Neural cell (in vitro differentiated cells): Measurements from ENCODE around the gene XPR1. TPM values are rescaled to one million over a fixed set of nuclear protein-coding genes. Genes with fewer than 3 reads are reported as not detected.

ENCODE experiments used
- H2AFZ ChIP-seq: fragments of 200-600, 300-800 bp; sonication (generic), shearing (Covaris generic); 2 replicates; pipeline ENCODE4 v1.6.0; 2014; ENCODE audit warnings: low read depth, mild to moderate bottlenecking, antibody characterized with exemption, low read length, moderate library complexity
- H3F3A ChIP-seq: fragments of 200-600 bp; shearing (Covaris generic); 2 replicates; pipeline ENCODE4 v1.6.1; 2016; ENCODE audit warnings: mild to moderate bottlenecking, moderate library complexity, mixed read lengths, antibody characterized with exemption, low read length; ENCODE audit not compliant: insufficient read depth, poor library complexity, severe bottlenecking
- H3K27ac ChIP-seq: fragments of 200-600, 300-800 bp; sonication (generic), shearing (Covaris generic); 2 replicates; pipeline ENCODE4 v1.5.1; 2014; ENCODE audit warnings: mild to moderate bottlenecking, low read length, moderate library complexity
- H3K27me3 ChIP-seq: fragments of 300-800, 200-600 bp; sonication (generic), shearing (Covaris generic); 2 replicates; pipeline ENCODE4 v1.6.0; 2014; ENCODE audit warnings: mild to moderate bottlenecking, low read depth, low read length, moderate library complexity; ENCODE audit not compliant: insufficient read depth
- H3K36me3 ChIP-seq: fragments of 300-800, 200-600 bp; sonication (generic), shearing (Covaris generic); 2 replicates; pipeline ENCODE4 v1.5.1; 2014; ENCODE audit warnings: mild to moderate bottlenecking, antibody characterized with exemption, low read length, moderate library complexity; ENCODE audit not compliant: insufficient read depth
- H3K4me2 ChIP-seq: fragments of 300-800, 200-600 bp; sonication (generic), shearing (Covaris generic); 2 replicates; pipeline ENCODE4 v1.6.0; 2014; ENCODE audit warnings: mild to moderate bottlenecking, low read length
- H3K4me3 ChIP-seq: fragments of 300-800, 200-600 bp; sonication (generic), shearing (Covaris generic); 2 replicates; pipeline ENCODE4 v1.5.1; 2014; ENCODE audit warnings: mild to moderate bottlenecking, low read length, moderate library complexity
- H3K79me2 ChIP-seq: fragments of 200-600 bp; shearing (Covaris generic); replicated peaks from 2 replicates; pipeline ENCODE4 v1.6.0; 2014; ENCODE audit warnings: mild to moderate bottlenecking, low read length, moderate library complexity; ENCODE audit not compliant: insufficient read depth
- H3K9ac ChIP-seq: fragments of 300-800, 200-600 bp; sonication (generic), shearing (Covaris generic); 2 replicates; pipeline ENCODE4 v1.6.1; 2016; ENCODE audit warnings: mild to moderate bottlenecking, low read length, mixed read lengths
- H3K9me2 ChIP-seq: fragments of 200-600 bp; shearing (Covaris generic); 2 replicates; pipeline ENCODE4 v1.6.1; 2016; ENCODE audit warnings: mild to moderate bottlenecking, low read length, mixed read lengths; ENCODE audit not compliant: insufficient read depth
- H3K9me3 ChIP-seq: fragments of 200-600, 300-800 bp; sonication (generic), shearing (Covaris generic); 2 replicates; pipeline ENCODE4 v1.6.1; 2016; ENCODE audit warnings: mild to moderate bottlenecking, mixed run types, low read length, moderate library complexity, mixed read lengths
- H4K20me1 ChIP-seq: fragments of 200-600 bp; shearing (Covaris generic); 2 replicates; pipeline ENCODE4 v1.6.1; 2016; ENCODE audit warnings: mild to moderate bottlenecking, mixed run types; ENCODE audit not compliant: insufficient read depth
- CTCF ChIP-seq: fragments of 450-650 bp; IDR thresholded peaks from 2 replicates; pipeline ENCODE4 v1.5.1; 2014; ENCODE audit warnings: antibody characterized with exemption, mild to moderate bottlenecking, moderate library complexity; ENCODE audit not compliant: poor library complexity, severe bottlenecking
- EP300 ChIP-seq: fragments of 450-650 bp; conservative IDR thresholded peaks from 2 replicates; pipeline ENCODE4 v1.6.1; 2014; ENCODE audit warnings: antibody characterized with exemption, mild to moderate bottlenecking, moderate library complexity; ENCODE audit not compliant: poor library complexity, severe bottlenecking
- EZH2 ChIP-seq: fragments of 200-600, 300-800 bp; shearing (Covaris generic), sonication (generic); IDR thresholded peaks from 2 replicates; pipeline ENCODE4 v1.6.1; 2014; ENCODE audit warnings: antibody characterized with exemption, low read length, borderline replicate concordance, mild to moderate bottlenecking; ENCODE audit not compliant: insufficient read depth, poor library complexity, severe bottlenecking
- MXI1 ChIP-seq: fragments of 450-650 bp; conservative IDR thresholded peaks from 2 replicates; pipeline ENCODE4 v1.6.1; 2014; ENCODE audit warnings: antibody characterized with exemption, mild to moderate bottlenecking; ENCODE audit not compliant: poor library complexity, severe bottlenecking
- POLR2AphosphoS5 ChIP-seq: IDR thresholded peaks from 2 replicates; pipeline ENCODE4 v1.6.1; 2012
- RAD21 ChIP-seq: fragments of 450-650 bp; conservative IDR thresholded peaks from 2 replicates; pipeline ENCODE4 v1.6.1; 2014; ENCODE audit warnings: antibody characterized with exemption, mild to moderate bottlenecking, moderate library complexity
- REST ChIP-seq: IDR thresholded peaks from 2 replicates; pipeline ENCODE4 v1.6.1; 2012; ENCODE audit warnings: borderline replicate concordance
- SMC3 ChIP-seq: fragments of 450-650 bp; conservative IDR thresholded peaks from 2 replicates; pipeline ENCODE4 v1.6.1; 2014; ENCODE audit warnings: antibody characterized with exemption, mild to moderate bottlenecking, moderate library complexity; ENCODE audit not compliant: poor library complexity
- TAF1 ChIP-seq: IDR thresholded peaks from 2 replicates; pipeline ENCODE4 v1.6.1; 2012; ENCODE audit warnings: low read depth
- polyA plus RNA-seq: library from polyadenylated mRNA; depleted of rRNA; stranded (reverse); fragments of >200 nt; gene quantifications from 2 replicates; pipeline ENCODE4 v1.2.3, GENCODE V29; 2014

Gene XPR1
- polyA plus RNA-seq, 1 donor from 2014 or later = 185 TPM

GRCh38 chr1:180805316-180805715, 173.5 kb downstream of the XPR1 start:
- no peak for TF ChIP-seq CTCF
- no peak for TF ChIP-seq MXI1
- TF ChIP-seq TAF1 = no peak
- TF ChIP-seq RAD21 = no peak
- TF ChIP-seq POLR2AphosphoS5 = no peak
- no peak for TF ChIP-seq EP300
- no peak for TF ChIP-seq SMC3
- TF ChIP-seq EZH2 = no peak
- no peak for TF ChIP-seq REST
- Histone ChIP-seq H3F3A (no peaks in the 10 kb centered on the region), H3K4me3 (no peak overlapping the region), H3K9ac (no peak overlapping the region), H3K79me2 (no peaks in the 10 kb centered on the region), H3K9me2 (no peaks in the 10 kb centered on the region), H3K36me3 (peaks cover 8% of the 10 kb centered on the region), H3K27ac (no peak overlapping the region), H3K9me3 (no peaks in the 10 kb centered on the region), H3K27me3 (no peaks in the 10 kb centered on the region), H4K20me1 (no peaks in the 10 kb centered on the region), H2AFZ (no peak overlapping the region), H3K4me2 (no peak overlapping the region)

GRCh38 chr1:180811298-180811697, 179.5 kb downstream of the XPR1 start:
- TF ChIP-seq SMC3 = no peak
- no peak for TF ChIP-seq REST
- H3K9me3 ChIP-seq = no peaks in the 10 kb centered on the region
- no peak overlapping the region for H2AFZ ChIP-seq
- H3F3A ChIP-seq = no peaks in the 10 kb centered on the region
- no peaks in the 10 kb centered on the region for H3K79me2 ChIP-seq
- H3K9ac ChIP-seq = no peak overlapping the region
- no peak overlapping the region for H3K4me3 ChIP-seq
- H3K4me2 ChIP-seq = no peak overlapping the region
- no peaks in the 10 kb centered on the region for H3K9me2 ChIP-seq
- no peak overlapping the region for H3K27ac ChIP-seq
- H4K20me1 ChIP-seq = no peaks in the 10 kb centered on the region
- H3K36me3 ChIP-seq = peaks cover 8% of the 10 kb centered on the region
- H3K27me3 ChIP-seq = no peaks in the 10 kb centered on the region
